ENCODE results near the gene CCDC86. TPM values are rescaled to one million over a fixed set of nuclear protein-coding genes. Genes with fewer than 3 reads are reported as not detected.

CCDC86 gene
- polyA plus RNA-seq, 2 of the 4 experiments (the other 2 are of a cell fraction) = 42.8 to 71.1 TPM

GRCh38 chr11:60870276-60870675 lies 28.4 kb downstream of the CCDC86 start:
- ATAC-seq (no peak), FAIRE-seq (no peak), DNase-seq (ENCODE audit: low read depth in 1 of 2, low spot score in 1 of 2) (no peak)
- peaks cover 22% of the 10 kb centered on the region for H3K4me1 ChIP-seq
- TF ChIP-seq REST (IDR thresholded peaks at IDR 0.05) (no peak), ESRRA (IDR thresholded peaks at IDR 0.05; ENCODE audit: borderline replicate concordance, low read length) (no peak), GATA3 (IDR thresholded peaks at IDR 0.05; ENCODE audit: borderline replicate concordance) (no peak), E2F6 (IDR thresholded peaks at IDR 0.05; ENCODE audit: borderline replicate concordance, low read depth) (no peak), HOXB5 (CRISPR knock-in tag; IDR thresholded peaks at IDR 0.05) (no peak), CEBPB (IDR thresholded peaks at IDR 0.05) (no peak), HES2 (IDR thresholded peaks at IDR 0.05) (no peak), CTCF (IDR thresholded peaks at IDR 0.05) (no peak), JUNB (IDR thresholded peaks at IDR 0.05) (no peak), CBX2 (IDR thresholded peaks at IDR 0.05; ENCODE audit: borderline replicate concordance, low read depth) (no peak), HOXA7 (CRISPR knock-in tag; IDR thresholded peaks at IDR 0.05) (no peak), RFX5 (IDR thresholded peaks at IDR 0.05) (no peak), PHF8 (IDR thresholded peaks at IDR 0.05; ENCODE audit: borderline replicate concordance, low read depth) (no peak), TP53 (CRISPR knock-in tag; IDR thresholded peaks at IDR 0.05) (no peak), FOSB (CRISPR knock-in tag; IDR thresholded peaks at IDR 0.05) (no peak)
- 60% methylated on average over 3 of the region's 3 CpGs for WGBS (ENCODE audit: missing lambda C conversion rate)
- no peak overlapping the region for H3K4me3 ChIP-seq
- POLR2A ChIA-PET = no interaction called here
- no peak overlapping the region for H3K4me2 ChIP-seq
- H3K27ac ChIP-seq = no peak overlapping the region
- H3K9me3 ChIP-seq = no peaks in the 10 kb centered on the region
- CTCF ChIA-PET = interaction anchor here (1.1 to 12.3 kb wide), 4 partner anchors 10 to 41 kb away, joined by 4 to 79 read pairs (median 16); no protein-coding TSS in a partner anchor

GRCh38 chr11:60870733-60871377 lies 28.9 kb downstream of the CCDC86 start:
- H3K9me3 ChIP-seq = no peaks in the 10 kb centered on the region
- H3K4me3 ChIP-seq = no peak overlapping the region
- peak overlapping the region in 1 of 2 experiments; percentile 75; a peak in 2 of 6 replicates for H3K27ac ChIP-seq
- H3K4me2 ChIP-seq = no peak overlapping the region
- peaks cover 22% of the 10 kb centered on the region for H3K4me1 ChIP-seq
- WGBS (ENCODE audit: missing lambda C conversion rate) = 88% methylated on average over 13 of the region's 13 CpGs
- DNase-seq (ENCODE audit: low read depth in 1 of 2, low spot score in 1 of 2) = no peak
- ChIA-PET CTCF (interaction anchor here (1.0 to 12.3 kb wide), 5 partner anchors 9 to 41 kb away, joined by 4 to 79 read pairs (median 4); no protein-coding TSS in a partner anchor), POLR2A (no interaction called here)
- TF ChIP-seq CBX2 (IDR thresholded peaks at IDR 0.05; ENCODE audit: borderline replicate concordance, low read depth) (no peak), BHLHE40 (IDR thresholded peaks at IDR 0.05; ENCODE audit: low read depth, low read length) (no peak), KDM5A (IDR thresholded peaks at IDR 0.05) (no peak), NR3C1 (IDR thresholded peaks at IDR 0.05) (no peak), E2F6 (IDR thresholded peaks at IDR 0.05; ENCODE audit: borderline replicate concordance, low read depth) (no peak), FOXS1 (CRISPR knock-in tag; IDR thresholded peaks at IDR 0.05) (no peak), HMGXB4 (CRISPR knock-in tag; IDR thresholded peaks at IDR 0.05; ENCODE audit: borderline replicate concordance) (no peak), POLR2AphosphoS2 (conservative IDR thresholded peaks at IDR 0.05; ENCODE audit: low read length) (no peak)
- FAIRE-seq = no peak
- no peak for ATAC-seq
